ENCODE results near the gene SIRT7. TPM values are rescaled to one million over a fixed set of nuclear protein-coding genes. Genes with fewer than 3 reads are reported as not detected.

Gene SIRT7, protein sequence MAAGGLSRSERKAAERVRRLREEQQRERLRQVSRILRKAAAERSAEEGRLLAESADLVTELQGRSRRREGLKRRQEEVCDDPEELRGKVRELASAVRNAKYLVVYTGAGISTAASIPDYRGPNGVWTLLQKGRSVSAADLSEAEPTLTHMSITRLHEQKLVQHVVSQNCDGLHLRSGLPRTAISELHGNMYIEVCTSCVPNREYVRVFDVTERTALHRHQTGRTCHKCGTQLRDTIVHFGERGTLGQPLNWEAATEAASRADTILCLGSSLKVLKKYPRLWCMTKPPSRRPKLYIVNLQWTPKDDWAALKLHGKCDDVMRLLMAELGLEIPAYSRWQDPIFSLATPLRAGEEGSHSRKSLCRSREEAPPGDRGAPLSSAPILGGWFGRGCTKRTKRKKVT
- 10 to 100 TPM in 3 of 4 donors, under 1 TPM in 1; 0.77 to 87.1 (median 14.6) TPM for total RNA-seq

DNA sequence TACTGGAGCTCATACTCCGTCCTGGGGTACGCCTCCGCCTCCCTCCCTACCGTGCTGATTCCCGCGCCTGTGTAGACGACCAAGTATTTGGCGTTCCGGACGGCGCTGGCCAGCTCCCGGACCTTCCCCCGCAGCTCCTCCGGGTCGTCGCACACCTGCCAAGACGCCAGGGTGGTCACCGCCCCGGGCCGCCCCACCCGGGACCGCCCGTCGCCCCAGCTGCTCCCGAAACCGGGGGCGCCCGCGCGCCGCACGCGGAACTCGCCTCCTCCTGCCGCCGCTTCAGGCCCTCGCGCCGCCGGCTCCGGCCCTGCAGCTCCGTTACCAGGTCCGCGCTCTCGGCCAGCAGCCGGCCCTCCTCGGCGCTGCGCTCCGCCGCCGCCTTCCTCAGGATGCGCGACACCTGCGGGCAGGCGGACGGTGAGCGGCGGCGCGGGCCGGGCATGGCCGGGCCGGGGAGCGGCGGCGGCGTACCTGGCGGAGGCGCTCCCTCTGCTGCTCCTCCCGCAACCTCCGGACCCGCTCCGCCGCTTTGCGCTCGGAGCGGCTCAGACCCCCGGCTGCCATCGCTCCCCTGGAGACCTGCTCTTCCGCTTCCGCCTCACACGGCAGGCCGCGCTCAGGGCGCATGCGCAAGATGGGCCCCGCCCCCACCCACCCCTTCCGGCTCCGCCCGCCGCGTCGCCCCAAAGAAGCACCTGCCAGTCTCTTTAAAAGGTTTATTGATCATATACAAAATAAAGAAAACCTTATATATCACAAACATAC is at the start of gene SIRT7:
Gene SIRT7 (minus strand): TSS at position 612 of the 768 bp plus-strand sequence. CDS start 45 bp downstream, at position 567.
- peak; percentile 60 to 77 for DNase-seq
- peak in 1 of 2 donors; percentile 58 for TF ChIP-seq POLR2A (IDR thresholded peaks at IDR 0.05)
- TF ChIP-seq, protein P1, sequence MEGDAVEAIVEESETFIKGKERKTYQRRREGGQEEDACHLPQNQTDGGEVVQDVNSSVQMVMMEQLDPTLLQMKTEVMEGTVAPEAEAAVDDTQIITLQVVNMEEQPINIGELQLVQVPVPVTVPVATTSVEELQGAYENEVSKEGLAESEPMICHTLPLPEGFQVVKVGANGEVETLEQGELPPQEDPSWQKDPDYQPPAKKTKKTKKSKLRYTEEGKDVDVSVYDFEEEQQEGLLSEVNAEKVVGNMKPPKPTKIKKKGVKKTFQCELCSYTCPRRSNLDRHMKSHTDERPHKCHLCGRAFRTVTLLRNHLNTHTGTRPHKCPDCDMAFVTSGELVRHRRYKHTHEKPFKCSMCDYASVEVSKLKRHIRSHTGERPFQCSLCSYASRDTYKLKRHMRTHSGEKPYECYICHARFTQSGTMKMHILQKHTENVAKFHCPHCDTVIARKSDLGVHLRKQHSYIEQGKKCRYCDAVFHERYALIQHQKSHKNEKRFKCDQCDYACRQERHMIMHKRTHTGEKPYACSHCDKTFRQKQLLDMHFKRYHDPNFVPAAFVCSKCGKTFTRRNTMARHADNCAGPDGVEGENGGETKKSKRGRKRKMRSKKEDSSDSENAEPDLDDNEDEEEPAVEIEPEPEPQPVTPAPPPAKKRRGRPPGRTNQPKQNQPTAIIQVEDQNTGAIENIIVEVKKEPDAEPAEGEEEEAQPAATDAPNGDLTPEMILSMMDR (IDR thresholded peaks at IDR 0.05): no peak
- H3K27me3 ChIP-seq: no peaks in the 10 kb centered on the region
- peak within 1 kb of the TSS in 1 of 2 donors; percentile 64 for H3K27ac ChIP-seq
- peaks cover 5 to 13% of the 10 kb centered on the region in 2 donors for H3K4me1 ChIP-seq
- no peaks in the 10 kb centered on the region for H3K36me3 ChIP-seq
- intact Hi-C loops (cut with DNase I; ENCODE audit: low total_unique reads): no loop called here
- H3K9me3 ChIP-seq: no peaks in the 10 kb centered on the region
- H3K4me3 ChIP-seq: peak within 1 kb of the TSS; percentile 36 to 81

DNA sequence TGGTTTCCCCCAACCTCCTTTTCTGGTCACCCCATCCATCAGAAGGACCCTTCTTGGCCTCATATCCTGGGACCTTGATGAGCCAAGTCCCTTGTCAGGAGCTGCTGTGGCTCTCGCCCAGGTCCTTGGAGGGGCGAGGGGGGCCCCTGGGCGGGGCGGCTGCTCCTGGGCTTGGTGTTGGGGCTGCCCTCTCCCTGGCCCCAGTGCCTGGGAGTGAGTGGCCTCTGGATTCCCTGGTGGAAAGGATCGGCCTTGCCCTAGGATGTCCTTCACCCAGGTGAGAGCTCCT is 49.2 kb upstream of the SIRT7 start:
- Histone ChIP-seq H3K9me3 (no peaks in the 10 kb centered on the region), H3K36me3 (no peaks in the 10 kb centered on the region), H3K4me3 (no peak overlapping the region), H3K27ac (no peak overlapping the region), H3K27me3 (peaks cover under 1 to 3% of the 10 kb centered on the region in 2 donors), H3K4me1 (no peaks in the 10 kb centered on the region)
- TF ChIP-seq, protein P1 (IDR thresholded peaks at IDR 0.05): no peak
- TF ChIP-seq POLR2A (IDR thresholded peaks at IDR 0.05): no peak
- no peak for DNase-seq
- intact Hi-C loops (cut with DNase I; ENCODE audit: low total_unique reads): no loop called here

DNA sequence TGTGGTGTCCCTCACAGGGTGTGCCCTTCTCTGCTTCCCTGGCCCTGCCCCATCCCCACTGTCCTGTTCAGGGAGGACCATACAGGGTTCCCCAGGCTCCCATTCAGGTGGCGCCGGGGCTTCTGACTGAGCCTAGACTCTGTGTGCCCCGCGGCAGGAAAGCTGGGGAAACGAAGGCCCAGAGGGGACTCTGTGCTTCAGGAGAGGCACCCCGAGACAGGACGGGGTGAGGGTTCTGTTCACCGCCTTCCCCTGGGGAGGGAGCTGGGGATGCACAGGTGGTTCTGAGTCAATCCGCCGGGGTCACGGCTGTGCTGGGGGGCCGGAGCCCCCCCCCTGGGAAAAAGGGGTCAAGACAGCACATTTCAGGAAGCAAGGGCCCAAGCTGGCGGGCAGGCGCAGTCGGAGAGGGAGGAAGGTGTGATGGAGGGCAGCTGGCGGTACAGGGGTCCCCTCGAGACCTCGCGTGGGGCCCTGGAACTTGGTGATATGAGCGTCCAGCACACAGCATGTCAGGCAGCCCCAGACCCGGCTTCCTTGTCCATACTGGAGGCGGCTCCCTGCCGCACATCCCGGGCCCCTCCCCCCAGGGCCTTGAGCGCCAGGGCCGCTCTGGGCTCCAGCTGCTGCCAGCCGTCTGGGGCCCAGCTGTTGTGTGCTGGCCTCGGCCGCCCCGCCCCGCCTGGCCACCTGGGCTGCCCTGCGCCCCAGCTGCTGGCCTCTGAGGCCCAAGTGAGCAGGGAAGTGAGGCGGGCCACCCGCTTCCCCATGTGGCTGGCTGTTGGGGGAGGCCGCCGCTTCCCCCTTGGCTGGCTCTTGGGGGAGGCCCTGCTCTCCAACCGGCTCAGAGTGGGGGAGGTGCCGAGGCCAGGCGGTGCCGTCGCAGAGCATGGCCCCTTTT is 48.6 kb upstream of the SIRT7 start:
- H3K4me3 ChIP-seq: no peak overlapping the region
- peaks cover 3 to 7% of the 10 kb centered on the region in 2 donors for H3K27me3 ChIP-seq
- H3K36me3 ChIP-seq: no peaks in the 10 kb centered on the region
- H3K27ac ChIP-seq: no peak overlapping the region
- no peak for DNase-seq
- no peaks in the 10 kb centered on the region for H3K9me3 ChIP-seq
- intact Hi-C loops (cut with DNase I; ENCODE audit: low total_unique reads): no loop called here
- no peak for TF ChIP-seq POLR2A (IDR thresholded peaks at IDR 0.05)
- TF ChIP-seq, protein P1 (IDR thresholded peaks at IDR 0.05): no peak
- H3K4me1 ChIP-seq: peaks cover 0 to 3% of the 10 kb centered on the region in 2 donors

DNA sequence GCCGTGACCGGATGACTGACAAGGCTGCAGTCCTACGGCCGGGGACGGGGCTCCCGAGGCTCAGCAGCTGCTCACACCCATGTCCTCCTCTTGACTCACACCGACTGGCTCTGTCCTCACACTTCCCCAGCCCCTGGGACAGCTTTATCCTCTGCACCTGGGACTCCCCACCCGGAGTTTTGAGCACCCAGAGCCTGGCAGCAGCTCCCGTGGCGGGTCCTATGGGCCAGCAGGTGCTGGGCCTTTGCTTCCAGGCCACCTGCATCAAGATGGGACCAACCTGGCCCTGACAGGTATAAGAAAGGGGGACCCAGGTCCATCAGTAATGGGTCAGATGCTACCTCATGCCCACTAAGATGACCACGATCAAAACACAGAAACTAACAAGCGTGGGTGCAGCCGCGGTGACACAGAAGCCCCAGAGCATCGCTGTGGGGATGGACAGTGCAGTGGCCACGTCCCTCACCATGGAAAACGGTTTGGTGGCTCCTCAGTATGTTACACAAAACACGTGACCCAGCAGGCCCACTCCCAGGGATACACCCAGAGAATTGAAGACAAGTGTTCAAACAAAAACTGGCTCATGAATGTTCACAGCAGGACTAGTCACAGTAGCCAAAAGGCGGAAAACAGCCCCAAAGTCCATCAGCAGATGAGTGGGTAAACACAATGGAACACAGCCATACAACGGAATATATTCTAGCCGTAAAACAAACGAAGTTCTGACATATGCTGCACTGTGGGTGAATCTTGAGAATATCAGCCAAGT is 46.3 kb upstream of the SIRT7 start:
- TF ChIP-seq, protein P1 (IDR thresholded peaks at IDR 0.05): no peak

More for the DNA sequence above, 46.3 kb upstream of the SIRT7 start:
- no peak for DNase-seq
- H3K27ac ChIP-seq: no peak overlapping the region
- peaks cover 16% of the 10 kb centered on the region in 2 donors for H3K27me3 ChIP-seq
- intact Hi-C loops (cut with DNase I; ENCODE audit: low total_unique reads): loop anchor here (5.0 kb wide), 1 partner anchor 53 kb away; no protein-coding TSS in a partner anchor
- H3K9me3 ChIP-seq: no peaks in the 10 kb centered on the region
- no peaks in the 10 kb centered on the region for H3K36me3 ChIP-seq
- H3K4me1 ChIP-seq: peaks cover 0 to 20% of the 10 kb centered on the region in 2 donors
- H3K4me3 ChIP-seq: no peak overlapping the region
